HG02610 (cell line): ENCODE data around the gene MEA1.
"Not testable (repeated sequence)": the region's sequence is repeated elsewhere in the genome, so short reads cannot be mapped to it uniquely, and the experiment has no call there.

Experiments used
- ATAC-seq: cut with Tn5 transposase; IDR thresholded peaks from one replicate; pipeline ENCODE4 v1.9.1; 2021; ENCODE audit warnings: mild to moderate bottlenecking, moderate library complexity; ENCODE audit not compliant: unreplicated experiment

The MEA1 gene

DNA sequence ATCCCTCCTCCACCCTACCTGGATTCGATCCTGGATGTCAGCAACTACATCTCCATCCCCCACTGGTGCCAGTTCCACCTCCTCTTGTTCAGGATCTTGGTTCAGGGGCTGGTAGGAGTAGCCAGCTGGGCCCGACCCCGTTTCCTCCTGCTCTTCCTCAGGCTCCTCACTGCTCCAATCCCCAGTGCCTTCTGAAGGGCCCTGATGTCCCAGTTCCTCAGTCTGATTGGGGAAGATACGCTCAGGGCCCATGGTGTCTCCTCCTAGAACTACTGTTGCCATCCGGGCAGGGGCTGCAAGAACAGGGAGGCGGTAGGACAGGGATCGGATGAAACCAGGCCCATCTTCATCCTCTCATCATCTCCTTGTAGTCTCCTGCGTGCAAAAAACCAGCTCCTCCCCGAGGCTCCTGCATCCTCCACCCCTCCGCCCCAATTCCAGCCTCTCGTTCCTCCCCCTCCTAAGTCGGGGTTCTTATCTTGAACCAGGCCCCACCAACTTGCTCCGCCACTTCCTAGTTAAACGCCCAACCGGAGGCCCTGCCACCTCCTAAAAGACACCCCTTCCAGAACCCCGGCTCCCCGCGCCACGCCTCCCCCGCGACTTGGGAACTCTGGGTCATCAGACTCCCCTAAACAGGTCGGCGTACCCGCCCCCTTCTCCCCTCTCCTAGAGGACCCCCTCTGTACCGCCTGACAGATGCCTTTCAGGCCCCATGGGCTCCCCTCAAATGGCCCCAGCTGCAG is 476 bp downstream of the MEA1 start:
- ATAC-seq: no peak

- no peak for ATAC-seq
These were observed 1.4 kb downstream of the MEA1 start for GRCh38 chr6:43012364-43012763.

DNA sequence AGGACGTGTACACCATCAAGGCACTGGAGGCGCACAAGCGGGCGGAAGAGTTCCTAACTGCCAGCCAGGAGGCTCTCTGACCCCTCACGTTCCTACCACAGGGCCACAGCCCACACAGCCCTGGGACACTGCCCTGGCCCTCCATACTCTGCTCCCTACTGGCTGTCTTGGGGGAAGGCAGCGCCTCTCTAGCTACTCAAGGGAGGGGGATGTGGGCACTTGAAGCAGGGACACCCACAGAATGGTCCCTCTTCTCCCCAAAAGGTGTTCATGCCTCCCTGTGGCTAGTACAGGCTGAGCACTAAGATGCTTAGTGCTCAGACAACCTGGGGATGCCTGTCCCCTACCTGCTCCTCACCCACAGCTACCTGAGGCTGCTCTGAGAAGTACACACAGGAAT is 2.5 kb downstream of the MEA1 start:
- ATAC-seq: no peak

- ATAC-seq: no peak
These were observed 4.6 kb downstream of the MEA1 start for GRCh38 chr6:43009124-43009523.

- no peak for ATAC-seq
These were observed 6.6 kb downstream of the MEA1 start for GRCh38 chr6:43007126-43007525.

GRCh38 chr6:43006251-43006650 is 7.5 kb downstream of the MEA1 start:
- no peak for ATAC-seq

- no peak for ATAC-seq
These were observed 7.9 kb downstream of the MEA1 start for GRCh38 chr6:43005844-43006243.

DNA sequence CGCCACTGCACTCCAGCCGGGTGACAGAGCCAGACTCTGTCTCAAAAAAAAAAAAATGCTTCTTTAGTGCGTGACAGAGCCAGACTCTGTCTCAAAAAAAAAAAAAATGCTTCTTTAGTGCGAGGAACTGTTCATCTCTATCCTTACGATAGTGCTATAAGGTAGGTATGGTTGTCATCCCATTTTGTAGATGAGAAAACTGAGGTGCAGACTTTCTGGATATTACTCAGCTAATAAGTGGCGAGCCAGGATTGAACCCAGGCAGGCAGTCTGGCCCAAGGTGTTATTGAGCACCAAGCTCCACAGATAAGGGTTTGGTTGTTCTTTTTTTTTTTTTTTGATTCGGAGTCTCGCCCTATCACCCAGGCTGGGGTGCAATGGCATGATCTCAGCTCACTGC is 11.9 kb downstream of the MEA1 start:
- no peak for ATAC-seq

DNA sequence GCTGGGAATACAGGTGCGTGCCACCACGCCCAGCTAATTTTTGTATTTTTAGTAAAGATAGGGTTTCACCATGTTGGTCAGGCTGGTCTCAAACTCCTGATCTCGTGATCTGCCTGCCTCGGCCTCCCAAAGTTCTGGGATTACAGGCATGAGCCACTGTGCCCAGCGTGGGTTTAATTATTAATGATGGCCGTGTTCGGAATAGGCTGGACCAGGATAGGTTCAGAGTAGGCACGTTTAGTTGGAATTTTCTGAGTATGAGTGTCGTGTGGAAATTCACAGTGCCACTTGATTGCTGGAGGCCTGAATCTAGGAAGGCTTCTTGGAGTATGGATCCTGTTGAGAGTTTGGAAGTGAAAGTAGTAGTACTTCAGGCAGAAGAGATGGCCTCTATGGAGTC is 15.5 kb downstream of the MEA1 start:
- not testable (repeated sequence) for ATAC-seq

GRCh38 chr6:42996513-42996912 is 17.2 kb downstream of the MEA1 start:
- no peak for ATAC-seq

DNA sequence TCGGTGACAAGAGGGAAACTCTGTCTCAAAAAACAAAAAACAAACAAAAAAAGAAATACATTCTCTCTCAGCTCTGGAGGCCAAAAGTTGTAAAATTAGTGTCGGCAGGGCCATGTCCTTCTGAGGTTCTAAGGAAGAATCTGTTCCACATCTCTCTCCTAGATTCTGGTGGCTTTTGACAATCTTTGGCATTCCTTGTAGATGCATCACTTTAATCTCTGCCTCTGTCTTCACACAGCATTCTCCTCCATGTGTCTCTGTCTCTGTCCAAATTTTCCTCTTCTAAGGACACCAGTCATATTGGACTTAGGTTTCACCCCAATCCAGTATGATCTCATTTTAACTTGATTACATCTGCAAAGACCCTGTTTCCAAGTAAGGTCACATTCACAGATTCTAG is 20.3 kb downstream of the MEA1 start:
- no peak for ATAC-seq

DNA sequence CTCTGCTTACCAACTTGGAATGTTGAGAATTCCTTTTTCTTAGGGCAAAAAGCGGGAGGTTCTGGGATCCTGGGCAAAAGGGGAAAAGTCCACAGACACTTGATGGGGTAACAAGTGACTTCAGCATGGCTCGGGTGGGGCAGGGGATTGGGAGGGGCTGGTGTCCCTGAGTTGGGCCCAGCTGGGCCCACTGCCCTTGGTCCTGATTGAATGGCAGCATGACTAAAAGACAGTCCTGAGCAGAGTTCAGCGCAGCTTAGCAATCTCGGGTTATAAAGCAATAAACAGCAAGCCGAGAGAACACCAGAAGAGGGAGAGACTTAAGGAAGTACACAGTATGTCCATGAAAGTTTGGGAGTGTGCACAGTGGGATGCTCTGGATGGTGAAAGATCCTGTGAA is 23.8 kb downstream of the MEA1 start:
- no peak for ATAC-seq

- ATAC-seq: no peak
These were observed 25.2 kb downstream of the MEA1 start for GRCh38 chr6:42988486-42989020.

- no peak for ATAC-seq
These were observed 26.0 kb downstream of the MEA1 start for GRCh38 chr6:42987533-42988451.

DNA sequence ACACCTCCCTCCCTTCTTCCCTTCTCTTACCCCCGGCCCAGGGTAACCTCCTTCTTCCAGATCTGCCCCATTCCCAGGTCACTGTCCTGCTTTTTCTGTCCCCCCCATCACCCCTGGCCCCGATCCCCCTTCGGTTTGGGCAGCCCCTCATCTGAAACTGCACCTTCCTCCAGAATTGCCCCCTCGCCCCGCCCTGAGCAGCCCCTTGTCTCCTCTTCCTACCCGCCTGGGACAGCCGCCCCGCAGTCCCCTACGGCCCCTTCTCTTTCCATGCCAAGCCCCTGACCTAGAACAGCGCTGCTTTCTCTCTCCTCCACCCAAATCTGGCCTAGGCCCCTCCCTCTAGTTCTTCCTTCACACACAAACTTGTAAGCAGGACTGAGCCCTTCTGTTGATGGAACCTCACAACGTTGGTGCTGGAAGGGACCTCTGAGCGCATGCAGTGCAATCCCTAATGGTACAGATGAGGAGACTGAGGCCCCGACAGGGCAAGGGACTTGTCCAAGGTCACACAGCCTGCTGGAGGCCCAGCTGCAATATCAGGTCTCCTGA is 28.7 kb downstream of the MEA1 start:
- no peak for ATAC-seq

GRCh38 chr6:42984001-42984923 is 29.5 kb downstream of the MEA1 start, which contains the start of gene PPP2R5D:
TSS of gene PPP2R5D (plus strand) at chr6:42984570. CDS start at chr6:42984678, 108 bp downstream.
- peak; percentile 91 for ATAC-seq

GRCh38 chr6:42981836-42982235 is 31.9 kb downstream of the MEA1 start:
- ATAC-seq: no peak

GRCh38 chr6:42979523-42980177 is 34.1 kb downstream of the MEA1 start:
- ATAC-seq: peak; percentile 10

DNA sequence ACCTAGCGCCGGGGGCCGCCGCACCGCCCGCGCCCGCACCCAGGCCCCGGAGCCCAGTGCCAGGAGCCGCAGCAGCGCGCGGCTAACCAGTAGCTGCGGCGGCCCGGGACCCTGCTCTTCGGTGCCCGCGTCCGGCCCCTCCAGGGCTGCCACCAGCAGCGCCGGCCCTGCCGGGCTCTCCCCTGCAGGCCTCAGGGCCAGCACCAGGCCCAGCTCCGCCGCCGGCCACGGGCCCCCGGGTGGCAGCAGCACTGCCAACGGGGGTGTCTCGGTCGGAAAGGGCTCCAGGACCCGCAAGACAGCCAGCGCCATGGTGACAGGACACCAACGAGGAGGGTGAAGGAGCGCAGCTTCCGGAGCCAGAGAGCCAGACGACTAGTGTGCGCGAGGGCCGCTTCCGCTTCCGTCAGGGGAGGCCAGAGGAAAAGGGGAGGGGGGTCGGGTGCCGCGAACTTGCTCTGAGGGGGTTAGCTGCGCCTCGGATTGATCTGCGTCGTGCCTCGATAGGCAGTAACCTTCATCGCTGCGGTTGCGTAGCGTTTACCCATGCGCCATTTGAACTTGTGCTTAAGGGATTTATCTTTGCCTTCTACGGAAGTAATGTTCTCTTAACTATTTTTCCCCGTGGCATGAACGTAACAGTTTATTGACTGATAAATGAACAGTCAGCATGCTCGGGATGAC is 34.8 kb downstream of the MEA1 start, which contains the start of gene PEX6:
PEX6 (minus strand) TSS at position 343 of the 684 bp plus-strand sequence; CDS start at position 312, 31 bp downstream.
- ATAC-seq: peak; percentile 97
